Measurements from ENCODE around the gene MCTP1. TPM values are rescaled to one million over a fixed set of nuclear protein-coding genes. Genes with fewer than 3 reads are reported as not detected.

MCTP1 gene
- total RNA-seq, 2 experiments from 2014 or later = not detected

- no peak overlapping the region for H3K4me2 ChIP-seq (ENCODE audit: low read length)
- intact Hi-C loops (cut with micrococcal nuclease; ENCODE audit: unreplicated experiment) = no loop called here
- ChIA-PET CTCF (ENCODE audit: unreplicated experiment) (no interaction called here), POLR2A (interaction anchor here (0.6 to 0.9 kb wide), 2 partner anchors 16 to 28 kb away, joined by 3 read pairs; no protein-coding TSS in a partner anchor)
- H3K4me1 ChIP-seq (ENCODE audit: insufficient read depth, low read length, poor library complexity, severe bottlenecking) = no peaks in the 10 kb centered on the region
- peaks cover 27% of the 10 kb centered on the region for H3K36me3 ChIP-seq (ENCODE audit: insufficient read depth, low read length)
- H3K4me3 ChIP-seq (ENCODE audit: low read depth, low read length, poor library complexity, severe bottlenecking) = no peak overlapping the region
- no peak overlapping the region for H3K27ac ChIP-seq (ENCODE audit: low read depth, low read length, poor library complexity, severe bottlenecking)
- TF ChIP-seq EZH2phosphoT487 (IDR thresholded peaks at IDR 0.05; ENCODE audit: borderline replicate concordance, low read depth, low read length) (no peak), CTCF (conservative IDR thresholded peaks at IDR 0.05; ENCODE audit: low read length) (no peak)
- no peak overlapping the region for H2AFZ ChIP-seq (ENCODE audit: low read length)
- no peaks in the 10 kb centered on the region for H3K79me2 ChIP-seq (ENCODE audit: insufficient read depth, low read depth, low read length)
- H4K20me1 ChIP-seq (ENCODE audit: insufficient read depth, low read length) = no peaks in the 10 kb centered on the region
- no peak for DNase-seq (ENCODE audit: low spot score)
- no TSS peak for BruUV-seq (replicated peaks)
- no peaks in the 10 kb centered on the region for H3K9me2 ChIP-seq (ENCODE audit: insufficient read depth, low read length)
- H3K9me3 ChIP-seq (ENCODE audit: low read length) = no peaks in the 10 kb centered on the region
Observed at GRCh38 chr5:94674490-94675382, 610.2 kb downstream of the MCTP1 start.

DNA sequence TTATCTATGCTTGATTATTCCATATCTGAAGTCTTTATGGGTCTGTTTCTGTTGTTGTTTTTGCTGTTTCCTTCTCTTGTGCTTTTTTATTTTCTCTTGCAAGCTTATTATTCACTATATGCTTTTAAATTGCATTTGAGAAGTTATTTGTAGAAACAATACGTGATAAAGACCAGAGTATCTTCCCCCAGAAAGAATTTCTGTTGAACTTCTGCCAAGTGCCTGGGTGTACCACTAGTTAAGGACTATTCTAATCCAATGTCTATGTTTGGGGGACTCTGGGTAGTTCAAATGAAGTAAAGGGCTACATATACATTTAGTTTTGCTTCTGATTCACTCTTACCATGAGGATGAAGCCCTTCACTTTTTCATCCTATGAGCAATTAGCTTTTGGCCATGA is 612.1 kb downstream of the MCTP1 start:
- CTCF ChIA-PET (ENCODE audit: unreplicated experiment) = no interaction called here
- Histone ChIP-seq H3K4me3 (ENCODE audit: low read depth, low read length, poor library complexity, severe bottlenecking) (no peak overlapping the region), H3K36me3 (ENCODE audit: insufficient read depth, low read length) (peaks cover 33% of the 10 kb centered on the region), H3K9me2 (ENCODE audit: insufficient read depth, low read length) (no peaks in the 10 kb centered on the region), H3K4me1 (ENCODE audit: insufficient read depth, low read length, poor library complexity, severe bottlenecking) (no peaks in the 10 kb centered on the region), H3K79me2 (ENCODE audit: insufficient read depth, low read depth, low read length) (no peaks in the 10 kb centered on the region), H3K4me2 (ENCODE audit: low read length) (no peak overlapping the region), H3K9me3 (ENCODE audit: low read length) (no peaks in the 10 kb centered on the region), H4K20me1 (ENCODE audit: insufficient read depth, low read length) (no peaks in the 10 kb centered on the region), H3K27ac (ENCODE audit: low read depth, low read length, poor library complexity, severe bottlenecking) (no peak overlapping the region), H2AFZ (ENCODE audit: low read length) (no peak overlapping the region)
- intact Hi-C loops (cut with micrococcal nuclease; ENCODE audit: unreplicated experiment) = no loop called here
- no TSS peak for BruUV-seq (replicated peaks)
- no peak for TF ChIP-seq CTCF (conservative IDR thresholded peaks at IDR 0.05; ENCODE audit: low read length)
- TF ChIP-seq EZH2phosphoT487 (IDR thresholded peaks at IDR 0.05; ENCODE audit: borderline replicate concordance, low read depth, low read length) = no peak
- no peak for DNase-seq (ENCODE audit: low spot score)
- POLR2A ChIA-PET = interaction anchor here (0.6 kb wide), 3 partner anchors 61 to 503 kb away, joined by 3 to 5 read pairs (median 3); no protein-coding TSS in a partner anchor

GRCh38 chr5:94670726-94671125 is 614.2 kb downstream of the MCTP1 start:
- no peaks in the 10 kb centered on the region for H3K9me2 ChIP-seq (ENCODE audit: insufficient read depth, low read length)
- no peak overlapping the region for H3K4me3 ChIP-seq (ENCODE audit: low read depth, low read length, poor library complexity, severe bottlenecking)
- H3K9me3 ChIP-seq (ENCODE audit: low read length) = no peaks in the 10 kb centered on the region
- no TSS peak for BruUV-seq (replicated peaks)
- no peaks in the 10 kb centered on the region for H3K79me2 ChIP-seq (ENCODE audit: insufficient read depth, low read depth, low read length)
- intact Hi-C loops (cut with micrococcal nuclease; ENCODE audit: unreplicated experiment) = no loop called here
- CTCF ChIA-PET (ENCODE audit: unreplicated experiment) = no interaction called here
- POLR2A ChIA-PET = interaction anchor here (0.7 kb wide), 1 partner anchor 19 kb away, joined by 4 read pairs; no protein-coding TSS in a partner anchor
- H3K36me3 ChIP-seq (ENCODE audit: insufficient read depth, low read length) = peaks cover 38% of the 10 kb centered on the region
- H2AFZ ChIP-seq (ENCODE audit: low read length) = no peak overlapping the region
- no peak overlapping the region for H3K27ac ChIP-seq (ENCODE audit: low read depth, low read length, poor library complexity, severe bottlenecking)
- TF ChIP-seq CTCF (conservative IDR thresholded peaks at IDR 0.05; ENCODE audit: low read length) (no peak), EZH2phosphoT487 (IDR thresholded peaks at IDR 0.05; ENCODE audit: borderline replicate concordance, low read depth, low read length) (no peak)
- no peak for DNase-seq (ENCODE audit: low spot score)
- no peaks in the 10 kb centered on the region for H3K4me1 ChIP-seq (ENCODE audit: insufficient read depth, low read length, poor library complexity, severe bottlenecking)
- no peaks in the 10 kb centered on the region for H4K20me1 ChIP-seq (ENCODE audit: insufficient read depth, low read length)
- H3K4me2 ChIP-seq (ENCODE audit: low read length) = no peak overlapping the region
